Osteocyte (in vitro differentiated cells): Measurements from ENCODE around the gene ROBO2. TPM values are rescaled to one million over a fixed set of nuclear protein-coding genes. Genes with fewer than 3 reads are reported as not detected.

Experiments
- DNase-seq: peaks from one replicate; pipeline ENCODE4 v3.0.0; 2021; ENCODE audit warnings: mixed read lengths; ENCODE audit not compliant: unreplicated experiment; ENCODE audit errors: extremely low spot score
- H3K27ac Mint-ChIP-seq: one replicate; pipeline ENCODE4 v1.8.0; 2021; ENCODE audit warnings: mild to moderate bottlenecking, mixed read lengths; ENCODE audit not compliant: unreplicated experiment
- H3K27me3 Mint-ChIP-seq: one replicate; pipeline ENCODE4 v1.8.0; 2021; ENCODE audit warnings: mixed read lengths; ENCODE audit not compliant: unreplicated experiment
- H3K36me3 Mint-ChIP-seq: one replicate; pipeline ENCODE4 v1.8.0; 2021; ENCODE audit warnings: mixed read lengths; ENCODE audit not compliant: unreplicated experiment
- H3K4me1 Mint-ChIP-seq: one replicate; pipeline ENCODE4 v1.8.0; 2021; ENCODE audit warnings: mixed read lengths; ENCODE audit not compliant: unreplicated experiment
- H3K4me3 Mint-ChIP-seq: one replicate; pipeline ENCODE4 v1.8.0; 2021; ENCODE audit warnings: mild to moderate bottlenecking, moderate library complexity, mixed read lengths; ENCODE audit not compliant: unreplicated experiment
- H3K9me3 Mint-ChIP-seq: one replicate; pipeline ENCODE4 v1.8.0; 2021; ENCODE audit warnings: mixed read lengths; ENCODE audit not compliant: unreplicated experiment
- CTCF ChIP-seq: fragments of 200-600 bp; sonication (generic); IDR thresholded peaks from 2 replicates; pipeline ENCODE4 v1.5.0; 2021; ENCODE audit warnings: antibody characterized with exemption, mild to moderate bottlenecking, moderate library complexity
- total RNA-seq: library from RNA; stranded (reverse); gene quantifications from 2 replicates; pipeline ENCODE4 v1.2.1, GENCODE V29; 2021

ROBO2 gene
- total RNA-seq, 1 donor from 2014 or later, result 18.4 TPM

GRCh38 chr3:77232557-77232956, 192.7 kb downstream of the ROBO2 start:
- no peak for TF ChIP-seq CTCF
- no peaks in the 10 kb centered on the region for H3K27me3 Mint-ChIP-seq
- peaks cover 2% of the 10 kb centered on the region for H3K36me3 Mint-ChIP-seq

GRCh38 chr3:77234004-77234403, 194.1 kb downstream of the ROBO2 start:
- no peak overlapping the region for H3K27ac Mint-ChIP-seq
- TF ChIP-seq CTCF, result no peak
- no peak overlapping the region for H3K4me3 Mint-ChIP-seq
- peaks cover 2% of the 10 kb centered on the region for H3K36me3 Mint-ChIP-seq
- H3K9me3 Mint-ChIP-seq, result peaks cover 12% of the 10 kb centered on the region
- DNase-seq, result no peak
- no peaks in the 10 kb centered on the region for H3K27me3 Mint-ChIP-seq
- H3K4me1 Mint-ChIP-seq, result peaks cover 10% of the 10 kb centered on the region

More at GRCh38 chr3:77232557-77232956, 192.7 kb downstream of the ROBO2 start:
- Mint-ChIP-seq H3K4me3 (no peak overlapping the region), H3K4me1 (peaks cover 10% of the 10 kb centered on the region), H3K9me3 (peaks cover 12% of the 10 kb centered on the region), H3K27ac (no peak overlapping the region)
- DNase-seq, result no peak

- TF ChIP-seq CTCF, result no peak
- H3K4me1 Mint-ChIP-seq, result peaks cover 12% of the 10 kb centered on the region
- no peak overlapping the region for H3K4me3 Mint-ChIP-seq
Measured at GRCh38 chr3:77236118-77236517, 196.2 kb downstream of the ROBO2 start.

GRCh38 chr3:77240072-77240650, 200.3 kb downstream of the ROBO2 start:
- no peaks in the 10 kb centered on the region for H3K36me3 Mint-ChIP-seq
- no peak overlapping the region for H3K4me3 Mint-ChIP-seq
- no peak for TF ChIP-seq CTCF
- peaks cover 13% of the 10 kb centered on the region for H3K4me1 Mint-ChIP-seq
- no peaks in the 10 kb centered on the region for H3K27me3 Mint-ChIP-seq
- no peak overlapping the region for H3K27ac Mint-ChIP-seq
- DNase-seq, result no peak
- no peaks in the 10 kb centered on the region for H3K9me3 Mint-ChIP-seq

More at GRCh38 chr3:77236118-77236517, 196.2 kb downstream of the ROBO2 start:
- Mint-ChIP-seq H3K9me3 (peaks cover 12% of the 10 kb centered on the region), H3K36me3 (peaks cover 2% of the 10 kb centered on the region), H3K27ac (no peak overlapping the region), H3K27me3 (no peaks in the 10 kb centered on the region)
- no peak for DNase-seq

- no peak overlapping the region for H3K4me3 Mint-ChIP-seq
- no peaks in the 10 kb centered on the region for H3K36me3 Mint-ChIP-seq
- peaks cover 34% of the 10 kb centered on the region for H3K4me1 Mint-ChIP-seq
- H3K9me3 Mint-ChIP-seq, result no peaks in the 10 kb centered on the region
- DNase-seq, result no peak
- TF ChIP-seq CTCF, result no peak
- no peaks in the 10 kb centered on the region for H3K27me3 Mint-ChIP-seq
- H3K27ac Mint-ChIP-seq, result no peak overlapping the region
Measured at GRCh38 chr3:77242371-77242770, 202.5 kb downstream of the ROBO2 start.
